Amniotic stem cell (primary cell): Measurements from ENCODE around the gene P4HA2.

Experiments
- DNase-seq: peaks from one replicate; lab custom pipeline; 2025; lab: John Stamatoyannopoulos, UW

The P4HA2 gene

DNA sequence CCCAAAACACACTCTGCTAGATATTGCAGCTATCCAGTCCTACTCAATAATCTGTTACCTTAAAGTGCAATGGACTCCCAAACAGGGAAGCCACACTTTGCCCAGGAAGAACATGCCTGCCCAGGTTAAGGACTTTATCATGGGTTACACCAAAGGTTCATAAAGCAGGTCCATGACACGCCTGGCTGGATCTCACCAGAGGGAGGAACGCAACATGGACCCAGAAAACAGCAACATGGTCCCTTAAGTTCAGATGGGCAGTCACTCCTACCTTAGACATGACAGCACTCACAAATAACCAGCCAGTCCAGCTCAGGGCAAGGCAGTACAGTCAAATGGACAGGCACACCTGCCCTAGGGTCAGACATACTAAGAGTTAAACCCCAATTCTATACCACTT lies 3.8 kb downstream of the P4HA2 start:
- DNase-seq: no peak

GRCh38 chr5:132222649-132223038 lies 5.0 kb downstream of the P4HA2 start:
- DNase-seq: no peak

DNA sequence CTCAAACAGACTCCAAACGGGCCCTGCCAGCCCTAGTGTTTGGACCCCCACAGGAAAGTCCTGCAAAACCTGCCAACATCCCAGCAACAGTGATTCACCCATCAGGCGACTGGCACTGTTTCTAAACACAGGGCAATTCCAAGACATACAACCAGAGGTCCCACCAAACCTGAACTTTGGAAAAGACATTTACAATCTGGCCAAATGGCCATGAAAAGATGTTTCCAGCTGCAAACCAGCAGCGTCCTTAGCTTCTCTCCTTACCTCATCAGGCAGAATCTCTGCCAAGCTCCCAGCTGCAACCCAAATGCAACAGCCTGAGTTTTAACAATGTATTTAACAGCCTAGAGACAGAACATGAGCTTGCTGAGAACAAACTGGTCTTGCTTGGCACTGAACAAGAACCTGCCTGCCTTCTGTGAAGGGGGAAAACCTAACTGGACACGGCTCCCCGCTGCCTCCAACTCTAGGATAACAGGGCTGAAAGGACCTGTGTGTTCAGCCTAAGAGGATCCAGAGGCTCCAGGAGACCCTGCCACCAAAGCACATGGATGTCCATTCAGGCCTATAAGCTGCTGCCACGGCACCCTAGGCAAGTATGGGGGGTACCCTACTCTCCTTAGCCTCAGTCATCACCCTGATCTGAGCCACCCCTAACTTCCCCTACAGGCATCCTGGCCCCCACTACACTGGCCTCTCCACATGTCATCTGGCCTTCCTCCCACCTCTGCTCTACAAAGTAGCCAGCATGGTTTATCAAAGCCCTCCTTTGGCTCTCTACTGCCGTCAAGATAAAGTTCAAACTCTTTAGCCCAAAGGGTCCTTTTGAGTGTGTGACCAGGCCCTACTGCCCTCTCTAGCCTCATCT lies 5.6 kb downstream of the P4HA2 start:
- no peak for DNase-seq

DNA sequence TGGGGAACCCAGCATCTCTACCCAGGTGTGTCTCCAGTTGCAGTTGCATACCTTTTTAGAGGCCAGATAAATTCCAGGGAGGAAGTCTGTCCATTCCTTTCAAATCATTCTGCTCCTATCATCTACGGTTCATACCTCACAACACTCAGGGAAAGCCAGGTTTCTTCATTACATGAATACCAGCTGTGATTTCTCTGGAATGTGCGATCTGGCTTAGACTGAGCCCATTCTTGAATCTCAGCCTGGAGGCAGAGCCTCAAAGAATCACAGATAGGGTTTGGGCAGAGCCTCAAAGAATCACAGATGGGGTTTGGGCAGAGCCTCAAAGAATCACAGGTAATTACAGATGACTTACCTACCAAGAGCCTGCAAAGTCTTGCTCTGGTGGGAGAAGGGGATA lies 7.2 kb downstream of the P4HA2 start:
- DNase-seq: no peak

DNA sequence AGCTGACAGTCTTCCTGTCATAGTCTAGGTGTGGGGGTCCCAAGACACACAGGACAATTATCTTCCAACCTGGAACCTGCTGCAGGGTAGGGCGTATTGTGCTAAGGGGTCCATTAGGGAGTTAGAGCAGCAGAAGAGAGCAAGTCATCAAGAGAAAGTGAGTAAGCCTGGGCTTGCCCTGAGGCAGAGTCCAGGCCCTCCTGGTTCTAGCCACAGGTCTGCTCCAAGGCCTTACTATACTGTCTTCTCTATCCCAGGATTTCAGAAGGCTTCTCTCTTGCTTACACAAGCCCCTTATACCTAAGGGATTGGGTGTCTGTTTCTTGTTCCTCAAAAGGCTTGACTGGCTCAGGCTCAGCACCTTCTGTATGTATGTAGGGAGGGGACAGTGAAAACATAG lies 7.7 kb downstream of the P4HA2 start:
- DNase-seq: no peak

GRCh38 chr5:132219289-132219970 lies 8.2 kb downstream of the P4HA2 start:
- DNase-seq: no peak

GRCh38 chr5:132218321-132218720 lies 9.3 kb downstream of the P4HA2 start:
- DNase-seq: no peak

- peak; percentile 92 for DNase-seq
These were observed 12.3 kb downstream of the P4HA2 start for GRCh38 chr5:132215329-132215728.

- no peak for DNase-seq
These were observed 13.2 kb downstream of the P4HA2 start for GRCh38 chr5:132214491-132214890.

DNA sequence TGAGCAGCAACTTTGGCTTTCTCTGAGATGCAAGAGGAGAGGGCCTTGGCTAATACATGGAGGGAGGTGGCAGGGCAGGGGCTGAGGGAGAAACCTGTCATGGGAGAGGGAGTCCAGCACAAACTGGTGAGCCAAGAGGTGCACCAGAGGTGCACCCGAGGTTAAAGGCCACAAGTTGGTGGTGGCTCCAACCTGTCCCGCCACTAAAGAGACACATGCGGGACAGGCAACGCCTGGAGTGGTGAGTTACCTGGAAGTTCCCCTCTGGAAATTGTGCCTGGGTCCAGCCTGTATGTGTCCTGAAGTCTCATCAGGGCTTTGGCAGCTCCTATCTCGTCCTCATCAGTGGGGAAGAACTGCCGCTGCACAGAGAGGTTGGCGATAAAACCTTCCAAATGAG lies 14.0 kb downstream of the P4HA2 start:
- DNase-seq: no peak

- no peak for DNase-seq
These were observed 15.9 kb downstream of the P4HA2 start for GRCh38 chr5:132211787-132212186.

GRCh38 chr5:132210944-132211343 lies 16.7 kb downstream of the P4HA2 start:
- DNase-seq: no peak

DNA sequence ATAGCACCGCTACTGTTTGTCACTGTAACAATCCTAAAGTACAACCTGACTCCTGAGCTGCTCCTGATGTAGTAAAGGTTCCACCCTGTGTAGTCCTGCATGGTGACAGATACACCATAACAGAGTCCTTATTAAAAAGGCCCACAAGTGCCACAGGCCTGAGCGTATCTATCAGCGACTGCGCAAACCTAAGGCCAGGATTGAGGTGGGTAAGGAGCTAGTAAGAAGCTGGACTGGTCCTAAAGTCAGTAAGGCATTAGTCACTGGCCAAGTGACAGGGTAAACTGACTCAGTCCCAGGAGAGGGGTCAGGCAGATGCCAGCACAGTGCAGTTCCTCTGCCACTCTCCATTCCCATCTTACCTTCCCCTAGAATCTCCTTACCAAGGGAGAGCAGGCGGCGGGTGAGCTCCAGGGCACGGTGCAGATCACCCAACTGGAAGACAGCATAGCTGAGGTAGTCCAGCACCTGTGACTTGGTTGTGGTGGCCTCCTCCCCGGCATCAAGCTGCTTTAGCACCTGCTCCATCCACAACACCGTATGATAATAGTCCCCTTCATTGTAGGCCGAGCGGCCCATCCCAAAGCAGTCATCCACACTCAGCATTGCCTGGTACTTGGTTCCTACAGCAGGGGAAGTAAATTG lies 17.6 kb downstream of the P4HA2 start:
- no peak for DNase-seq

GRCh38 chr5:132209131-132209530 lies 18.5 kb downstream of the P4HA2 start:
- DNase-seq: no peak

- no peak for DNase-seq
These were observed 19.9 kb downstream of the P4HA2 start for GRCh38 chr5:132207778-132208177.

GRCh38 chr5:132206782-132207181 lies 20.9 kb downstream of the P4HA2 start:
- DNase-seq: no peak

DNA sequence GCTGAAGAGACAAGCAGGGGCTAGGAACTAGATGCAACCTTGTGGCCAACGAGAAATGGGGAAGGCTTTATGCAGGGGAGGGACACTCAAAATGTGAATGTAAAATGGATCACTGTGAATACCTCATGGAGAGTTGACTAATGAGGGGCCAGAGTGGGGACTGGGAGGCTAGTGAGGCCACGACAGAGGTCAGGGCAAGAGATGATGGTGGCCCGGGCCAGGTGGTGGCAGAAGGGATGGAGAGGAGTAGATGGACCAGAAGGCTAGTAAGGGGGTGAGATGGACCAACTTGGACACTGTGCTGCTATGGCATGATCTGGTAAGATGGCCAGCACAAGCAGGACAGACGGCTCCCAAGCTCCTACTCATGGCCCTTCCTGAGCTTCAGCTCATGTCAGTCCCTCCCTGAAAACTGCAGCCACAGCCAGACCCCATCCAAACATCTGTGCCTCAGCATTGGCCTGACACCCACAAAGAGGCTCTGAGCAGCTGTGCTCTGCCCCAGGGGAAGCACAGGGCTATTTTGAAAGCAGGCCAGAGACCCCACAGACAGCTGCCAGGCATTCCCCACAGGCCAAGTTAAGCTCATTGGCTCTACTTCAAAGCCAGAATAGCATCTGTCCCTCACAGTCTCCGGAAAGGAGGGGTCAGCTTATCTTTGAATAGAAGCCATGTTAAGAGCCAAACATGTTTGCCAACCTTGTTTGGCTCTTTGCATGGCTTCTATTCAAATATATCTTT lies 22.1 kb downstream of the P4HA2 start:
- DNase-seq: no peak

DNA sequence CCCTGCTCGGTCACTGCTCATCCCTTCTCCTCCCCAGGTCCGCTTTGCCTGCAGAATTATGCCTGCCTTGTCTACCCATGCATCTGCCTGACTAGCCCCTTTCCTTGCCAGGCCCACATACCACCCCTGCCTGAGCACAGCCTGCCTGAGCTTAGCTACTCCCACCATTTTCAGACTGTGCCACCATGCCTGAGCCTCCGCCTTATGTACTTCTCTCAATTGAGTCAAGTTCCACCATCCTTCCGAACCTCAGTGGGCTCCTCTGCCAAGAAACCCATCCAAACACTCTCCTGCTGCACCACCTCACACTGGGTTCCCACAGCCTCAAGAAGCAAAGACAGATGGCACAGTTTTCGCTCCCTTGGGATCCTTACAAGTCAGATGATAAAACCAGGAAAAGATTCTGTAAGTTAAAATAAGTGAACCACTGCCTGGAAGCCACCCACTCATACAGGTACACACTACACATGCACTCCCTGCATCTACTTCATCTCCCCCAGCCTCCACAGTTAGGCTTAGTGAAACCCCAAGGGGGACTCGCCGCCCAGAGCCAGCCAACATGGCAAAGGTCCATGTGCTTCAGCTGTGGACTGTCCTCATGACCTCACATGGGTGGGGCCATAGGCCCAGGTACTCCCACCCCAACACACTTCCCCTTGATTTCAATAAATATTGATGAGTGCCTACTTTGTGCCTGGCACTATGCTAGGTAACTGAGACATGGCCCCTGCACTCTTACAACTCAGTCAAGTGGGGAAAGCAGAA lies 23.1 kb downstream of the P4HA2 start:
- DNase-seq: no peak

GRCh38 chr5:132203916-132204315 lies 23.7 kb downstream of the P4HA2 start:
- DNase-seq: no peak

- DNase-seq: no peak
These were observed 24.2 kb downstream of the P4HA2 start for GRCh38 chr5:132203464-132203818.

DNA sequence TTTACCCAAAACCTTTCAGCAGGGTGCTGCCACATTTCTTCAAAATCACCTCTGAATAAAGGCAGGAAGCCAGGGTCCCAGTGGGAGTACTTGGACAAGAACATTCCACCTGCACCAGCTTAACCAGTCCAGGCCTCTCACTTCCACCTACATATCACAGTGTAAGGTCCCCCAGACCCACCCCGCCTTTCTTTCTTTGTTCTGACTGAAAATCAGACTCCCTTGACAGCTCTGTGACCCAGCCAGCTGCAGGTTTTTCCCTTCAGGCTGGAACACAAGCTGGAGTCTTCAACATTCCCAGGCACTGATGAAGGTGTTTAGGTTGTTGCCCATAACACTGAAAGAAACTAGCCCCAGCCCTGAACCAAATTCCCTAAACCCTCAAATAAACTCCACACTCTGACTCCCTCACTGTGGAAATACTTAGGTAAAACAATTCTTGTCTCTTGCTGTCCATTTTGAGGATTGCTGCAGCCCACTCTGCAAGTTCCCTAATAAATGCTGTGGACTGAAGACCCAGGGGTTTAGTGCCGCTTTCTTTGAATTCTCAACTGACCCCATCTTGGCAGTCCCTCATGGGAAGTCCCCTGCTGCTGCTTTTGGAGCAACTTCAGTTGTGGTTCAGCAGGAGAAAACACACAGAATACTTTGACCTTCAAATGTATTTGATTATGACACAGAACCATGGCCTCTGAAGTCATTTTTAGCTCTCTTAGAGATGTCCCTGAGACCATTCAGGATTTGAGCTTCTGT lies 24.8 kb downstream of the P4HA2 start:
- no peak for DNase-seq
